Stimulated activated CD4-positive, alpha-beta T cell treated with anti-CD3 and anti-CD28 coated beads, TNF-alpha, amount 100 ng/mL, for 48 hours (primary cell): Measurements from ENCODE around the gene USP17L22.
"Not testable (repeated sequence)": the region's sequence is repeated elsewhere in the genome, so short reads cannot be mapped to it uniquely, and the experiment has no call there.

Experiments
- DNase-seq, 3 donors: peaks; one replicate each; pipeline ENCODE4 v3.0.0-alpha.2; 2020; ENCODE audit warnings: low read depth in 3 of 3

Gene USP17L22, protein sequence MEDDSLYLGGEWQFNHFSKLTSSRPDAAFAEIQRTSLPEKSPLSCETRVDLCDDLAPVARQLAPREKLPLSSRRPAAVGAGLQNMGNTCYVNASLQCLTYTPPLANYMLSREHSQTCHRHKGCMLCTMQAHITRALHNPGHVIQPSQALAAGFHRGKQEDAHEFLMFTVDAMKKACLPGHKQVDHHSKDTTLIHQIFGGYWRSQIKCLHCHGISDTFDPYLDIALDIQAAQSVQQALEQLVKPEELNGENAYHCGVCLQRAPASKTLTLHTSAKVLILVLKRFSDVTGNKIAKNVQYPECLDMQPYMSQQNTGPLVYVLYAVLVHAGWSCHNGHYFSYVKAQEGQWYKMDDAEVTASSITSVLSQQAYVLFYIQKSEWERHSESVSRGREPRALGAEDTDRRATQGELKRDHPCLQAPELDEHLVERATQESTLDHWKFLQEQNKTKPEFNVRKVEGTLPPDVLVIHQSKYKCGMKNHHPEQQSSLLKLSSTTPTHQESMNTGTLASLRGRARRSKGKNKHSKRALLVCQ

DNA sequence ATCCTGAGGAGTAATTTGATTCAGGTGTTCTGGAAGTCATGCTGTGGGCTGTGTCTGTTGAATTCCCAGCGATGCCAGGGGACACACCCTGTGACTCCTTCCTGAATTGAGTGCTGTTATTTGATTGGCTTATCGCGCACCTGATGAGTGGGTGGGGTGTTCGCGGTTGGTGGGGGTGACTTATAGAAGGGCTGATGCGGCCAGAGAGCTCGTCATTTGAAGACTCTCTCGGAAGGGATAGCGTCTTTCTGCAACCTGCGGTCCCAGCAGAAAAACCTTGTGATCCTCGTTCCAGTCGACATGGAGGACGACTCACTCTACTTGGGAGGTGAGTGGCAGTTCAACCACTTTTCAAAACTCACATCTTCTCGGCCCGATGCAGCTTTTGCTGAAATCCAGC is at the start of gene USP17L22:
TSS of gene USP17L22 (plus strand) at position 301 of the 400 bp plus-strand sequence. CDS start at position 301, 0 bp downstream.
- DNase-seq, result not testable (repeated sequence)

GRCh38 chr4:9219852-9220251 is 47.6 kb upstream of the USP17L22 start, which contains the start of gene USP17L12:
TSS of gene USP17L12 (plus strand) at chr4:9220152. CDS start at chr4:9220152, 0 bp downstream.
- not testable (repeated sequence) for DNase-seq

DNA sequence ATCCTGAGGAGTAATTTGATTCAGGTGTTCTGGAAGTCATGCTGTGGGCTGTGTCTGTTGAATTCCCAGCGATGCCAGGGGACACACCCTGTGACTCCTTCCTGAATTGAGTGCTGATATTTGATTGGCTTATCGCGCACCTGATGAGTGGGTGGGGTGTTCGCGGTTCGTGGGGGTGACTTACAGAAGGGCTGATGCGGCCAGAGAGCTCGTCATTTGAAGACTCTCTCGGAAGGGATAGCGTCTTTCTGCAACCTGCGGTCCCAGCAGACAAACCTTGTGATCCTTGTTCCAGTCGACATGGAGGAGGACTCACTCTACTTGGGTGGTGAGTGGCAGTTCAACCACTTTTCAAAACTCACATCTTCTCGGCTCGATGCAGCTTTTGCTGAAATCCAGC is 42.8 kb upstream of the USP17L22 start, which contains the start of gene USP17L13:
TSS of gene USP17L13 (plus strand) at position 301 of the 400 bp plus-strand sequence. CDS start at position 301, 0 bp downstream.
- DNase-seq, result not testable (repeated sequence)

GRCh38 chr4:9230249-9230648 is 37.2 kb upstream of the USP17L22 start:
- DNase-seq, result not testable (repeated sequence)

GRCh38 chr4:9234085-9234484 is 33.3 kb upstream of the USP17L22 start, which contains the start of gene USP17L15:
TSS of gene USP17L15 (plus strand) at chr4:9234385. CDS start at chr4:9234385, 0 bp downstream.
- not testable (repeated sequence) for DNase-seq

GRCh38 chr4:9238461-9238860 is 29.0 kb upstream of the USP17L22 start:
- not testable (repeated sequence) for DNase-seq

DNA sequence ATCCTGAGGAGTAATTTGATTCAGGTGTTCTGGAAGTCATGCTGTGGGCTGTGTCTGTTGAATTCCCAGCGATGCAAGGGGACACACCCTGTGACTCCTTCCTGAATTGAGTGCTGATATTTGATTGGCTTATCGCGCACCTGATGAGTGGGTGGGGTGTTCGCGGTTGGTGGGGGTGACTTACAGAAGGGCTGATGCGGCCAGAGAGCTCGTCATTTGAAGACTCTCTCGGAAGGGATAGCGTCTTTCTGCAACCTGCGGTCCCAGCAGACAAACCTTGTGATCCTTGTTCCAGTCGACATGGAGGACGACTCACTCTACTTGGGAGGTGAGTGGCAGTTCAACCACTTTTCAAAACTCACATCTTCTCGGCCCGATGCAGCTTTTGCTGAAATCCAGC is 23.8 kb upstream of the USP17L22 start, which contains the start of gene USP17L17:
TSS of gene USP17L17 (plus strand) at position 301 of the 400 bp plus-strand sequence. CDS start at position 301, 0 bp downstream.
- DNase-seq, result not testable (repeated sequence)

DNA sequence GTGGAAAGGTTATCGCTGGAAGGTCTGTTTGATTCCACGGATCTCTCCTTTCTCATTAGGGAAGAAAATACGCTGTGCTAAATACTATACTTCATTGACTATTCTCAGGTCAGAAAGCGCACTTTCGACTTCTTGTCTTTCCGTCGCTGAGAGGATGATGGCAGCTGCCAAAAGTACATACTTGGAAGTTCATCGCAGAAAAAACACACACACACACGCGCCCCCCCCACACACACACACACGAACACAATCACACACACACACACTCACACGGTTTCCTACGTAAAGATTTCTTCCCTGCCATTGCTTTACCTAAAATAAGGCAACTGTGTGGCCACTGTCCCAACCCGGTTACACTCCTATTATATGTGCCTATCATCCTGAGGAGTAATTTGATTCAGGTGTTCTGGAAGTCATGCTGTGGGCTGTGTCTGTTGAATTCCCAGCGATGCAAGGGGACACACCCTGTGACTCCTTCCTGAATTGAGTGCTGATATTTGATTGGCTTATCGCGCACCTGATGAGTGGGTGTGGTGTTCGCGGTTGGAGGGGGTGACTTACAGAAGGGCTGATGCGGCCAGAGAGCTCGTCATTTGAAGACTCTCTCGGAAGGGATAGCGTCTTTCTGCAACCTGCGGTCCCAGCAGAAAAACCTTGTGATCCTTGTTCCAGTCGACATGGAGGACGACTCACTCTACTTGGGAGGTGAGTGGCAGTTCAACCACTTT is 19.3 kb upstream of the USP17L22 start, which contains the start of gene USP17L18:
TSS of gene USP17L18 (plus strand) at position 678 of the 728 bp plus-strand sequence. CDS start at position 678, 0 bp downstream.
- not testable (repeated sequence) for DNase-seq

- not testable (repeated sequence) for DNase-seq
These were observed 14.3 kb upstream of the USP17L22 start, which contains the start of gene USP17L19 for GRCh38 chr4:9253078-9253477. TSS of gene USP17L19 (plus strand) at chr4:9253378. CDS start at chr4:9253378, 0 bp downstream.

- not testable (repeated sequence) for DNase-seq
These were observed 9.6 kb upstream of the USP17L22 start, which contains the start of gene USP17L20 for GRCh38 chr4:9257824-9258223. TSS of gene USP17L20 (plus strand) at chr4:9258124. CDS start at chr4:9258124, 0 bp downstream.

GRCh38 chr4:9262572-9262971 is 4.8 kb upstream of the USP17L22 start, which contains the start of gene USP17L21:
TSS of gene USP17L21 (plus strand) at chr4:9262872. CDS start at chr4:9262872, 0 bp downstream.
- DNase-seq, result not testable (repeated sequence)

- DNase-seq, result not testable (repeated sequence)
These were observed 4.3 kb downstream of the USP17L22 start for GRCh38 chr4:9271719-9272118.
